ENCODE data around the gene PARD3.

The PARD3 gene

GRCh38 chr10:34406463-34407323 lies 408.4 kb downstream of the PARD3 start:
- Histone ChIP-seq H3K4me3 (ENCODE audit: low read depth in 1 of 2, low read length in 2 of 2) (no peak overlapping the region), H3K79me2 (ENCODE audit: insufficient read depth, low read length) (no peaks in the 10 kb centered on the region), H3K9ac (ENCODE audit: low read depth, low read length) (no peak overlapping the region), H3K27me3 (ENCODE audit: insufficient read depth, low read length, poor library complexity) (no peaks in the 10 kb centered on the region), H3K36me3 (ENCODE audit: insufficient read depth, low read length) (no peaks in the 10 kb centered on the region), H4K20me1 (ENCODE audit: insufficient read depth, low read length) (peaks cover 2% of the 10 kb centered on the region; the same call in 1 of the 2 replicates), H3K27ac (ENCODE audit: low read length) (no peak overlapping the region), H3K9me3 (ENCODE audit: insufficient read depth, low read length, severe bottlenecking) (no peaks in the 10 kb centered on the region), H2AFZ (ENCODE audit: low read depth, low read length) (no peak overlapping the region), H3K4me2 (ENCODE audit: insufficient read depth, low read length) (no peak overlapping the region), H3K4me1 (ENCODE audit: insufficient read depth, low read length) (peaks cover 4% of the 10 kb centered on the region; the same call in 1 of the 2 replicates)
- ATAC-seq (ENCODE audit: insufficient read depth, low read depth) (no peak), DNase-seq (no peak)
- TF ChIP-seq, protein P1, sequence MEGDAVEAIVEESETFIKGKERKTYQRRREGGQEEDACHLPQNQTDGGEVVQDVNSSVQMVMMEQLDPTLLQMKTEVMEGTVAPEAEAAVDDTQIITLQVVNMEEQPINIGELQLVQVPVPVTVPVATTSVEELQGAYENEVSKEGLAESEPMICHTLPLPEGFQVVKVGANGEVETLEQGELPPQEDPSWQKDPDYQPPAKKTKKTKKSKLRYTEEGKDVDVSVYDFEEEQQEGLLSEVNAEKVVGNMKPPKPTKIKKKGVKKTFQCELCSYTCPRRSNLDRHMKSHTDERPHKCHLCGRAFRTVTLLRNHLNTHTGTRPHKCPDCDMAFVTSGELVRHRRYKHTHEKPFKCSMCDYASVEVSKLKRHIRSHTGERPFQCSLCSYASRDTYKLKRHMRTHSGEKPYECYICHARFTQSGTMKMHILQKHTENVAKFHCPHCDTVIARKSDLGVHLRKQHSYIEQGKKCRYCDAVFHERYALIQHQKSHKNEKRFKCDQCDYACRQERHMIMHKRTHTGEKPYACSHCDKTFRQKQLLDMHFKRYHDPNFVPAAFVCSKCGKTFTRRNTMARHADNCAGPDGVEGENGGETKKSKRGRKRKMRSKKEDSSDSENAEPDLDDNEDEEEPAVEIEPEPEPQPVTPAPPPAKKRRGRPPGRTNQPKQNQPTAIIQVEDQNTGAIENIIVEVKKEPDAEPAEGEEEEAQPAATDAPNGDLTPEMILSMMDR (IDR thresholded peaks at IDR 0.05; ENCODE audit: borderline replicate concordance, extremely low read depth, low read length, poor library complexity, severe bottlenecking) = no peak

DNA sequence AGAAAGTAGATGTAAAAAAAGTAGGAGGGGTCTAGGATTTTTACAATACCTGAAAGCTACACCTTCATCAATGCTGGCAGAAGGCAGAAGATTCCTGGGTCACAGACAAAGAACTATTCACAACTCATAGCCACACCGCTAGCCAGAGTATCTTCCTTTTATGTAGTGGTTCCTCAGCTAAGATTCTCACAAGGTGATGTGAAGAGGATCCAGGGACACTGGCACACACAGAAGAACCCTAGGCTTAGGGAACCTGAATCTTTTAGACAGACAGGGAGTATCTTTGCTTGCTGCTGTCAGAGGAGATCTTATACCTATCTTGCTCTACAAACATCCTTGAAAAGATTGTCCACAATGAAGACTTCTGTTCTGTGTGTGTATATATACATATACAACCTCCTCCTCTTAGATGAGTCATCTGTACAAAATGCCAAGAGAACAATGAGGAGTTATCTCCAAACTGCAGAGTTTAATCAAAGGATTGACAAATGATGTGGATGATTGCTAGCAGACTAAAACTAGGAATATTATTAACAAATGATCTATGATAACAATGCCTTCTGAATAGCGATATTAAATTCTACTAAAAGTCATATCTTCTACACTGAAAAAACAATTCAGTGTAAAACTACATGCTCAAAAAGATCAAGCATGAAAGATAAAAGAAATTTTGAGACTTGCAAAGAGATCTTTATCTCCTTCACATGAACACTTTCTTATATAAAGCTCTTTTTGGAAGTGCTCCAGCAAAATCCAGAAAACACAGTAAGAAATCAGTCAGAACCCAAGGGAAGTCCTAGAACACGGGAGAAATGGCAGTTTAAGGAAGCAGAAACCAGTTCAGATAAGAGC lies 409.3 kb downstream of the PARD3 start:
- DNase-seq (no peak), ATAC-seq (ENCODE audit: insufficient read depth, low read depth) (peak; percentile 31; the same call in 1 of the 3 replicates)
- TF ChIP-seq, protein P1 (IDR thresholded peaks at IDR 0.05; ENCODE audit: borderline replicate concordance, extremely low read depth, low read length, poor library complexity, severe bottlenecking) = no peak
- no peak for TF ChIP-seq EZH2 (IDR thresholded peaks at IDR 0.05; ENCODE audit: borderline replicate concordance, low read depth, low read length, severe bottlenecking)
- Histone ChIP-seq H3K9me3 (ENCODE audit: insufficient read depth, low read length, severe bottlenecking) (no peaks in the 10 kb centered on the region), H2AFZ (ENCODE audit: low read depth, low read length) (no peak overlapping the region), H3K36me3 (ENCODE audit: insufficient read depth, low read length) (no peaks in the 10 kb centered on the region), H3K79me2 (ENCODE audit: insufficient read depth, low read length) (no peaks in the 10 kb centered on the region), H3K27ac (ENCODE audit: low read length) (no peak overlapping the region), H3K4me1 (ENCODE audit: insufficient read depth, low read length) (peaks cover 4% of the 10 kb centered on the region; the same call in 1 of the 2 replicates), H3K9ac (ENCODE audit: low read depth, low read length) (no peak overlapping the region), H3K4me3 (ENCODE audit: low read depth in 1 of 2, low read length in 2 of 2) (no peak overlapping the region), H4K20me1 (ENCODE audit: insufficient read depth, low read length) (peaks cover 2% of the 10 kb centered on the region; the same call in 1 of the 2 replicates), H3K4me2 (ENCODE audit: insufficient read depth, low read length) (no peak overlapping the region), H3K27me3 (ENCODE audit: insufficient read depth, low read length, poor library complexity) (no peaks in the 10 kb centered on the region)

- ATAC-seq (ENCODE audit: insufficient read depth, low read depth) = no peak
- Histone ChIP-seq H3K4me3 (ENCODE audit: low read depth in 1 of 2, low read length in 2 of 2) (no peak overlapping the region), H3K9me3 (ENCODE audit: insufficient read depth, low read length, severe bottlenecking) (no peaks in the 10 kb centered on the region), H3K4me1 (ENCODE audit: insufficient read depth, low read length) (peaks cover 4% of the 10 kb centered on the region; the same call in 1 of the 2 replicates), H3K36me3 (ENCODE audit: insufficient read depth, low read length) (peaks cover 8% of the 10 kb centered on the region; the same call in 1 of the 2 replicates), H3K9ac (ENCODE audit: low read depth, low read length) (no peak overlapping the region), H3K27me3 (ENCODE audit: insufficient read depth, low read length, poor library complexity) (no peaks in the 10 kb centered on the region), H2AFZ (ENCODE audit: low read depth, low read length) (no peak overlapping the region), H3K79me2 (ENCODE audit: insufficient read depth, low read length) (no peaks in the 10 kb centered on the region), H3K27ac (ENCODE audit: low read length) (no peak overlapping the region), H4K20me1 (ENCODE audit: insufficient read depth, low read length) (peaks cover 2% of the 10 kb centered on the region; the same call in 1 of the 2 replicates), H3K4me2 (ENCODE audit: insufficient read depth, low read length) (no peak overlapping the region)
- TF ChIP-seq EZH2 (IDR thresholded peaks at IDR 0.05; ENCODE audit: borderline replicate concordance, low read depth, low read length, severe bottlenecking) = no peak
- TF ChIP-seq, protein P1 (IDR thresholded peaks at IDR 0.05; ENCODE audit: borderline replicate concordance, extremely low read depth, low read length, poor library complexity, severe bottlenecking) = no peak
- DNase-seq = no peak
These were observed 411.6 kb downstream of the PARD3 start for GRCh38 chr10:34403512-34403911.
